GM18951 (cell line): ENCODE measurements around the gene VARS1.

Experiments used
- POLR2A ChIP-seq: IDR thresholded peaks from 4 replicates; pipeline ENCODE4 v1.6.1; 2011; ENCODE audit warnings: mild to moderate bottlenecking; ENCODE audit not compliant: insufficient read length, insufficient read depth; ENCODE audit errors: extremely low read depth
- in situ Hi-C: fragments of 300-500 bp; cut with MboI; formaldehyde crosslinking; loops from one replicate; pipeline ENCODE4 v1.12.0; 2022; ENCODE audit warnings: low sequenced_read_pairs, mixed read lengths, inconsistent platforms; ENCODE audit not compliant: unreplicated experiment

Gene VARS1

GRCh38 chr6:31778999-31779885 lies 16.3 kb downstream of the VARS1 start:
- in situ Hi-C loops: no loop called here
- no peak for TF ChIP-seq POLR2A

- TF ChIP-seq POLR2A: no peak
- in situ Hi-C loops: no loop called here
These were observed 17.4 kb downstream of the VARS1 start for GRCh38 chr6:31778193-31778592.

GRCh38 chr6:31777667-31778050 lies 17.9 kb downstream of the VARS1 start:
- in situ Hi-C loops: no loop called here
- no peak for TF ChIP-seq POLR2A

- in situ Hi-C loops: no loop called here
- peak; percentile 21 for TF ChIP-seq POLR2A
These were observed 18.4 kb downstream of the VARS1 start, which contains the start of gene VWA7 for GRCh38 chr6:31776989-31777666. Gene VWA7, minus strand, starts transcription at chr6:31777328. Its CDS starts 549 bp downstream, at chr6:31776779.

- in situ Hi-C loops: no loop called here
- TF ChIP-seq POLR2A: no peak
These were observed 19.0 kb downstream of the VARS1 start for GRCh38 chr6:31776485-31776988.

- TF ChIP-seq POLR2A: no peak
- in situ Hi-C loops: no loop called here
These were observed 19.7 kb downstream of the VARS1 start for GRCh38 chr6:31775633-31776484.

- no peak for TF ChIP-seq POLR2A
- in situ Hi-C loops: no loop called here
These were observed 20.4 kb downstream of the VARS1 start for GRCh38 chr6:31775184-31775583.

- TF ChIP-seq POLR2A: no peak
- in situ Hi-C loops: no loop called here
These were observed 23.6 kb downstream of the VARS1 start for GRCh38 chr6:31771992-31772358.

GRCh38 chr6:31770860-31771259 lies 24.7 kb downstream of the VARS1 start:
- in situ Hi-C loops: no loop called here
- no peak for TF ChIP-seq POLR2A

- in situ Hi-C loops: no loop called here
- TF ChIP-seq POLR2A: no peak
These were observed 25.7 kb downstream of the VARS1 start for GRCh38 chr6:31769684-31770371.

GRCh38 chr6:31768363-31769257 lies 26.9 kb downstream of the VARS1 start:
- no peak for TF ChIP-seq POLR2A
- in situ Hi-C loops: no loop called here
